Activated CD8-positive, alpha-beta memory T cell treated with anti-CD3 and anti-CD28 coated beads, Interleukin-2, amount 50 U/mL, for 24 hours (primary cell): Measurements from ENCODE around the gene NINJ1.

ENCODE experiments used
- DNase-seq: peaks from one replicate; pipeline ENCODE4 v3.0.0-alpha.2; 2020; ENCODE audit errors: extremely low read depth

Gene NINJ1

GRCh38 chr9:93100276-93100636, 33.8 kb downstream of the NINJ1 start:
- DNase-seq: no peak

GRCh38 chr9:93099551-93100275, 34.3 kb downstream of the NINJ1 start:
- no peak for DNase-seq

- no peak for DNase-seq
These were observed 35.7 kb downstream of the NINJ1 start for GRCh38 chr9:93098236-93098946.

GRCh38 chr9:93097511-93098201, 36.4 kb downstream of the NINJ1 start:
- no peak for DNase-seq

- no peak for DNase-seq
These were observed 37.2 kb downstream of the NINJ1 start for GRCh38 chr9:93096811-93097382.

GRCh38 chr9:93096131-93096802, 37.8 kb downstream of the NINJ1 start, which contains the start of gene CARD19:
Gene CARD19 (plus strand): TSS chr9:93096217. CDS start chr9:93096346, 129 bp downstream.
- no peak for DNase-seq

GRCh38 chr9:93095205-93096130, 38.6 kb downstream of the NINJ1 start:
- peak; percentile 100 for DNase-seq

- no peak for DNase-seq
These were observed 39.3 kb downstream of the NINJ1 start for GRCh38 chr9:93094658-93095204.

- DNase-seq: no peak
These were observed 40.0 kb downstream of the NINJ1 start for GRCh38 chr9:93093877-93094657.

- DNase-seq: no peak
These were observed 40.7 kb downstream of the NINJ1 start for GRCh38 chr9:93093127-93093876.

- no peak for DNase-seq
These were observed 41.6 kb downstream of the NINJ1 start for GRCh38 chr9:93092251-93092991.

- DNase-seq: no peak
These were observed 42.5 kb downstream of the NINJ1 start for GRCh38 chr9:93091453-93092081.

GRCh38 chr9:93091056-93091452, 43.0 kb downstream of the NINJ1 start:
- no peak for DNase-seq

- no peak for DNase-seq
These were observed 43.9 kb downstream of the NINJ1 start for GRCh38 chr9:93090091-93090655.

- no peak for DNase-seq
These were observed 44.5 kb downstream of the NINJ1 start for GRCh38 chr9:93089481-93089991.

GRCh38 chr9:93089024-93089423, 45.0 kb downstream of the NINJ1 start:
- no peak for DNase-seq

GRCh38 chr9:93088656-93089015, 45.4 kb downstream of the NINJ1 start:
- no peak for DNase-seq
